Peyer's patch (tissue), 4 donors: ENCODE results near the gene PLEKHA6. TPM values are rescaled to one million over a fixed set of nuclear protein-coding genes. Genes with fewer than 3 reads are reported as not detected.

ENCODE experiments used
- DNase-seq, 3 donors: peaks; one replicate each; pipeline ENCODE4 v3.0.0-alpha.2; 2017 to 2019
- H3K27ac ChIP-seq, 4 donors: fragments of 200-600 bp; sonication (generic); one replicate each; pipeline ENCODE4 v1.5.1; 2016 to 2019
- H3K27me3 ChIP-seq, 2 donors: fragments of 200-600 bp; sonication (generic); one replicate each; pipeline ENCODE4 v1.5.1; 2019
- H3K36me3 ChIP-seq, 3 donors: fragments of 200-600 bp; sonication (generic); one replicate each; pipeline ENCODE4 v1.5.1; 2016 to 2019
- H3K4me1 ChIP-seq, 4 donors: fragments of 200-600 bp; sonication (generic); one replicate each; pipeline ENCODE4 v1.5.1; 2016 to 2019
- H3K4me3 ChIP-seq, 4 donors: fragments of 200-600 bp; sonication (generic); 1 replicate in 3 of 4; 2 replicates in 1 of 4; pipeline ENCODE4 v1.5.1; 2016 to 2019; ENCODE audit warnings: mild to moderate bottlenecking in 1 of 4
- H3K9me3 ChIP-seq, 4 donors: fragments of 200-600 bp; sonication (generic); one replicate each; pipeline ENCODE4 v1.5.1; 2016 to 2019; ENCODE audit warnings: mild to moderate bottlenecking in 1 of 4
- POLR2A ChIP-seq, 2 donors: fragments of 450-650 bp; IDR thresholded peaks; one replicate each; pipeline ENCODE4 v1.5.1; 2017; ENCODE audit warnings: antibody characterized with exemption in 2 of 2, mild to moderate bottlenecking in 2 of 2, moderate library complexity in 2 of 2
- total RNA-seq, 4 donors: library from RNA; depleted of rRNA; stranded (reverse); fragments of >200 nt; gene quantifications; one replicate each; pipeline ENCODE4 v1.1.0, GENCODE V29; 2016
- TF ChIP-seq, protein P1 (sequence below), 6 experiments: fragments of 450-650 bp in 4 of 6; fragments of 200-600 bp in 2 of 6; sonication (generic) in 1 of 6; IDR thresholded peaks; one replicate each; pipeline ENCODE4 v1.5.1; 2017 to 2019; ENCODE audit warnings: antibody characterized with exemption in 6 of 6, mild to moderate bottlenecking in 3 of 6, moderate library complexity in 1 of 6

Gene PLEKHA6
- total RNA-seq, 4 donors from 2014 or later: 57.3 to 91.6 (median 70.2) TPM

DNA sequence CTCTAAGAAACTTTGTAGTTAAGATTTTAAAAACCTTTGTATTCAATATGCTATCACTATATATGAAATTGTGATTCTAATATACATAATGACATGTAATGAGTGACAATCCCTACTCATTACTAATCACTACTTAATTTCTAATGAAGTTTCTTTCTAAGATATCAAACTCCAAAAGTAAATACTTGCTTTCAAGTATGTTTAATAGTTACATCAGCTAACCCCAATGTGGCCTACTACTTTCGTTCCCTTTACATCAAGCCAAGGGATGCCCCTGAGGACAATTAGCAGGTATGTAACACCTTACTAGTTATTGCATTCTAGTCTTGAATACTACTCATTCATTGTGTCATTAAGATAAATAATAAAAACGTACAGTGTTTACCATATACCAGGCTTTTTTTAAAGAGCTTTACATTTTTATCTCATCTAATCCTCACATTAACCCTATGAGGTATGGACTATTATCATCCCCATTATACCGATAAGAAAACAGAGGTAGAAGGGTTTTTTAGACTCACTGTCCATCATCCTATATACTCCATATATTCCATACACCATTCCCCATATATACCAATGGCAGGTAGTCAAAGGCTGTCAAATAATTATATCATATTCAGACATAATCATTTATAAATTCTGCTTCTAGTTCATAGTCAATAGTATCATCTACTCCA lies 47.7 kb upstream of the PLEKHA6 start:
- Histone ChIP-seq H3K9me3 (no peaks in the 10 kb centered on the region), H3K27me3 (no peaks in the 10 kb centered on the region), H3K4me1 (peaks cover 0 to 28% (median 1%) of the 10 kb centered on the region in 4 donors), H3K4me3 (peak overlapping the region; percentile 68 to 82 (median 74)), H3K27ac (no peak overlapping the region), H3K36me3 (peaks cover 0 to 38% (median 0%) of the 10 kb centered on the region in 3 donors)
- no peak for TF ChIP-seq POLR2A (IDR thresholded peaks at IDR 0.05)
- TF ChIP-seq, protein P1, sequence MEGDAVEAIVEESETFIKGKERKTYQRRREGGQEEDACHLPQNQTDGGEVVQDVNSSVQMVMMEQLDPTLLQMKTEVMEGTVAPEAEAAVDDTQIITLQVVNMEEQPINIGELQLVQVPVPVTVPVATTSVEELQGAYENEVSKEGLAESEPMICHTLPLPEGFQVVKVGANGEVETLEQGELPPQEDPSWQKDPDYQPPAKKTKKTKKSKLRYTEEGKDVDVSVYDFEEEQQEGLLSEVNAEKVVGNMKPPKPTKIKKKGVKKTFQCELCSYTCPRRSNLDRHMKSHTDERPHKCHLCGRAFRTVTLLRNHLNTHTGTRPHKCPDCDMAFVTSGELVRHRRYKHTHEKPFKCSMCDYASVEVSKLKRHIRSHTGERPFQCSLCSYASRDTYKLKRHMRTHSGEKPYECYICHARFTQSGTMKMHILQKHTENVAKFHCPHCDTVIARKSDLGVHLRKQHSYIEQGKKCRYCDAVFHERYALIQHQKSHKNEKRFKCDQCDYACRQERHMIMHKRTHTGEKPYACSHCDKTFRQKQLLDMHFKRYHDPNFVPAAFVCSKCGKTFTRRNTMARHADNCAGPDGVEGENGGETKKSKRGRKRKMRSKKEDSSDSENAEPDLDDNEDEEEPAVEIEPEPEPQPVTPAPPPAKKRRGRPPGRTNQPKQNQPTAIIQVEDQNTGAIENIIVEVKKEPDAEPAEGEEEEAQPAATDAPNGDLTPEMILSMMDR (IDR thresholded peaks at IDR 0.05): no peak
- no peak for DNase-seq

DNA sequence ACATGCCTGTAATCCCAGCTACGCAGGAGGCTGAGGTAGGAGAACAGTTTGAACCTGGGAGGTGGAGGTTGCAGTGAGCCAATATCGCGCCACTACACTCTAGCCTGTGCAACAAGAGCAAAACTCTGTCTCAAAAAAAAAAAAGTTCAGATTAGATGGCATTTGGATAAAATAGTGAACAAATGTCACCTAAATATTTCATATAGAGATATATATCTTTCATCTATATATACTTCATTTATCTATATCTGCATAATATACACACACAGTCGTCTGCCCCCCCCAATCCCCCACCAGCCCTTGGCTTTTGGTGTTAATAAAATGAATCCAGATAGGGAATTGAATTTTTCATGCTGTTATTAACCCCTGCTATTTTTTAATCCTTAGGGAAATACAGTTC lies 46.9 kb upstream of the PLEKHA6 start:
- peak overlapping the region in 2 of 4 donors; percentile 68 to 82 for H3K4me3 ChIP-seq
- peaks cover 0 to 25% (median 0%) of the 10 kb centered on the region in 4 donors for H3K4me1 ChIP-seq
- H3K27me3 ChIP-seq: no peaks in the 10 kb centered on the region
- TF ChIP-seq, protein P1 (IDR thresholded peaks at IDR 0.05): no peak
- TF ChIP-seq POLR2A (IDR thresholded peaks at IDR 0.05): no peak
- H3K9me3 ChIP-seq: no peaks in the 10 kb centered on the region
- DNase-seq: no peak
- no peak overlapping the region for H3K27ac ChIP-seq
- H3K36me3 ChIP-seq: peaks cover 0 to 46% (median 0%) of the 10 kb centered on the region in 3 donors

DNA sequence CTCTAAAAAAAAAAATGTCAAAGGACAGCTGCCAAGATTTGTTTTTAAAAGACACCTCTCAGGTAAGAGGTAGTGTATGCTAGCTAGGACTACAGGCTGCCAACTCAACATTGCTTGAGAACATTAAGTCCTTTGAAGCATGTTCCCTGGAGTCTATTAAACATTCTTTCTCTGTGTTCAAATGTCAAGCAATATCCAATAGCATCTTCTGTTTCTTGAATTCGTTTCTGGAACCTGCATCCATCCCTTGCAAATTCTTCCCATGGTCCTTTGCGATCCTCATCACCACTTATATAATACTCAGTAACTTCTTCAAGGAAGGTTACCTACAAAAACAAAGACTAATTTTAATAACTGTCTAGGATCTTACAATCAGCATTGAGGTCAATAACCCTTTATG lies 46.3 kb upstream of the PLEKHA6 start:
- Histone ChIP-seq H3K9me3 (no peaks in the 10 kb centered on the region), H3K27ac (no peak overlapping the region), H3K4me1 (peaks cover 0 to 25% (median 0%) of the 10 kb centered on the region in 4 donors), H3K4me3 (peak overlapping the region in 2 of 4 donors; percentile 15 to 82), H3K36me3 (peaks cover 0 to 49% (median 0%) of the 10 kb centered on the region in 3 donors), H3K27me3 (no peaks in the 10 kb centered on the region)
- TF ChIP-seq, protein P1 (IDR thresholded peaks at IDR 0.05): no peak
- no peak for TF ChIP-seq POLR2A (IDR thresholded peaks at IDR 0.05)
- no peak for DNase-seq

DNA sequence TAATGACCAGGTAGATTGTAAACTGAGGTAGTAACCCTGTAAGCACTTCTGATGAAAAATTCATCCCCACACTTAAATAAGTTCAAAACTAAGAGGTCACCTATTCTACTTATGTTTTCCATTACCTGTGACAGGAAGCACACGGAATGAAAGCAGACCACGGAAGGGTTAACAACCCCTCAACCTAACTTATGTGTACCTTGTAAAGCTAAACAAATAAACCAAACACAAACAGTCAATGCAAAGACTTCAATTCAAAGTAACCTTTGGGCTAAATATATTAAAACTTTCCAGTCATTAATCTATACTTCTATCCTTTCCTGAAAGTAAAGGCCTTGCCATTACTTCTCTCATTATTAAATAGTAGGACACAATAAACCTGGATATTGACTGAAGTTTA lies 44.9 kb upstream of the PLEKHA6 start:
- DNase-seq: no peak
- Histone ChIP-seq H3K27me3 (no peaks in the 10 kb centered on the region), H3K9me3 (no peaks in the 10 kb centered on the region), H3K4me3 (no peak overlapping the region), H3K36me3 (peaks cover 0 to 62% (median 0%) of the 10 kb centered on the region in 3 donors), H3K27ac (no peak overlapping the region), H3K4me1 (peaks cover 0 to 25% (median 0%) of the 10 kb centered on the region in 4 donors)
- TF ChIP-seq, protein P1 (IDR thresholded peaks at IDR 0.05): no peak

DNA sequence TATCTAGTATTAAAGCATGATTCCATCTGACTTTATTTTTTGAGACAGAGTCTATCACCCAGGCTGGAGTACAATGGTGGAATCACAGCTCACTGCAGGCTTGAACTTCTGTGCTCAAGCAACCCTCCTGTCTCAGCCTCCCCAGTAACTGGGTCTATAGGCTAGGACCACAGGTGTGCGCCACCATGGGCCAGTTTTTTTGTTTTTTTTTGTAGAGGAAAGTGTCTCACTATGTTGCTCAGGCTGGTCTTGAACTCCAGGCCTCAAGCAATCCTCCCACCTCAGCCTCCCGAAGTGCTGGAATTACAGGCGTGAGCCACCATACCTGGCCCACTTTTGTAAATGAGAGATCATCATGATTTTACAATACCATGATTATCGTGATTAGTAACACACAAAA lies 42.7 kb upstream of the PLEKHA6 start:
- Histone ChIP-seq H3K4me3 (no peak overlapping the region), H3K27me3 (no peaks in the 10 kb centered on the region), H3K27ac (no peak overlapping the region), H3K9me3 (no peaks in the 10 kb centered on the region), H3K36me3 (peaks cover 0 to 71% (median 0%) of the 10 kb centered on the region in 3 donors), H3K4me1 (peaks cover 0 to 25% (median 0%) of the 10 kb centered on the region in 4 donors)
- no peak for DNase-seq
- TF ChIP-seq, protein P1 (IDR thresholded peaks at IDR 0.05): no peak
- TF ChIP-seq POLR2A (IDR thresholded peaks at IDR 0.05): no peak
